CD4-positive, alpha-beta T cell treated with Interferon gamma for 1 hour (primary cell): Measurements from ENCODE around the gene RXRB.
"Not testable (repeated sequence)": the region's sequence is repeated elsewhere in the genome, so short reads cannot be mapped to it uniquely, and the experiment has no call there.

Experiments
- DNase-seq: peaks from one replicate; pipeline ENCODE4 v3.0.0-alpha.2; 2020

RXRB gene

DNA sequence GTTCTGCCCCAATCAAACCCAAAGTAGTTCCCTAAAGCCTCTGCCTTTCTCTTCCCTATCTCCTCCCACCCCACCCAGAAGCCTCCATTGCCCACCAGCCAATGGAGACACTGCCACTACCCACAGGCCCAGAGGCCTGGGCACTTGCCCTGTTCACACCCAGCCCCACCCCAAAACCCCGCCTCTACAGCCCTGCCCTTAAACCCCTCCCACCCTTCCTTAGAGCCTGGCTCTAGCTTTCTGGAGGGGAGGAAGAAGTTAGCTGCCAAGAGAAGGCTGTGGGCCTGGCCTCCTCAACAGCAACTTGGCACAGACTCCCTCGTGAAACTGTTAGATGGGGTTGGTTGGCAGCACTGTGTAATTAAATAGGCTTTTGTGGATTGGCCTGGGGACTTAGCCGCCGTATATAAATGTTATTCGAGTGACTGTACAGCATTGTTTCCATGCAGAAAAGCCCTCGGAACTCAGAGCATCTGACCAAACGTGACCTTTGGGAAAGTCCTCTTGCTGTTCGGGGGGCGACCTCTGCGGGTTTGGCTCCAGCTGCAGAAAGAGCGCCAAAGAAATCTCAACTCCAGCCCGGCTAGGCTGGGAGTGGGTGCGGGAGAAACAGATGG, 39.6 kb downstream of the RXRB start:
- no peak for DNase-seq

DNA sequence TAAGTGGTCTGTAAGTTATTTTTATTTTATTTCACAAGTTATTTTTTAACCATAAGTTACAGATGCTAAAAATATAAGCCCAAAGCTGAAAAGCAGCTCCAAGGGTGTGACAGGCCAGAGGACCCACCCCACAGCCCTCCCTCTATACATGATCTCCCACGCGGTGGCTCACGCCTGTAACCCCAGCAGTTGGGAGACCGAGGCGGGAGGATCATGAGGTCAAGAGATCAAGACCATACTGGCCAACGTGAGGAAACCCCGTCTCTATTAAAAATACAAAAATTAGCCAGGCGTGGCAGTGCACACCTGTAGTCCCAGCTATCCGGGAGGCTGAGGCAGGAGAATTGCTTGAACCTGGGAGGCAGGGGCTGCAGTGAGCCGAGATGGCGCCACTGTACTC, 40.4 kb downstream of the RXRB start:
- no peak for DNase-seq

DNA sequence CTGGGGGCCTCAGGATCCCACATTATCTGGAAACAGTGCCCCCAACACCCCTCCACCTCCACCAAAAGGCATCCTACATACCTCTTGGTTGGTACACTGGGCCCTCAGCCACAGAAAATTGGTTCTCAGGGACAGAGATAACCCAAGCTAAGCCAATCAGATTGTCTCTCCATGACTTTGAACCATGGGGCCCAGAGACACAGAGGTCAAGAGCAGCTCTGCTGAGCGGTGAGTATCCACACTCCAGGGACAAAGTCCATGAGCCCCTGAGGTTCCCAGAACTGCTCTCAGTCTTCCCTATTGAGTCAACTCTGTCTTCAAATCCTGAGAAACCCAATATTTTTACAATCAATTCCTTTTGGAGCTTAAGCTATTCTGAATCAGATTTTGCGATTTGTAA, 43.5 kb downstream of the RXRB start:
- no peak for DNase-seq

GRCh38 chr6:33156561-33156960, 43.9 kb downstream of the RXRB start:
- no peak for DNase-seq

DNA sequence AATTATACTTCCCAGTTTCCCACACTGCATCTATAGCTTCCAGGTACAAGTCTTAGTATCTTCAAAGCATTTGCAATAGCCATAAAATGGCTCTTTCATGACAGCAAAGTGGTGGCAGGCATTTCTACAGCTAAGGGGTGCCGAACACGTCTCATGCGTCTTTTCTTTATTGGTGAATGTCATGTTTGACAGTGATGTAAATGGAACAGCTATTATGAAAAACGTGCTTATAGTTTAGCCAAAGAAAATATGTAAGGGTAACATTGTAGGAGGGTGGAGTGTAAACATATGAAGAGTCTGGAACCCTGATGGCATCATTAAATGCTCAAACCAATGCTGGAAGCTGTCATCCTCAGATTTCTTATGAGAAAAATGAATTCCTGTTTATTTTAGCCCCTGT, 46.1 kb downstream of the RXRB start:
- no peak for DNase-seq

DNA sequence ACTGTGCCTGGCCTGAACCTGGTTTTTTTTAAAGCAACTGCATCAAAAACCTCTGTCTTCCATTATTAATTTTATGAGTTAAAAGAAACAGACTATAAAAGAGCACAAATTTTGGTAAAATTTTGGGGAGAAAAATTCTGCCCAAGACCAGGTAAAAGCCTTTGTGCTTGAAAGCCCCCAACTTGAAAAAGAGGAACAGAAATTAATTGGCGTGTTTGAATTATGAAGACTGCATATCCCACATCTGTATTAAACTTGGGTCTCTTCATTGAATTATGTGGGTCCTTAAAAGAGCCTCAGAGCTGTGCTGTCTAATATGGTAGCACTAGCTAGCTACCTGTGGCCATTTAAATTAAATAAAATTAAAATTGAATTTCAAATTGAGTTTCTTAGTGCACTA, 49.4 kb downstream of the RXRB start:
- no peak for DNase-seq

DNA sequence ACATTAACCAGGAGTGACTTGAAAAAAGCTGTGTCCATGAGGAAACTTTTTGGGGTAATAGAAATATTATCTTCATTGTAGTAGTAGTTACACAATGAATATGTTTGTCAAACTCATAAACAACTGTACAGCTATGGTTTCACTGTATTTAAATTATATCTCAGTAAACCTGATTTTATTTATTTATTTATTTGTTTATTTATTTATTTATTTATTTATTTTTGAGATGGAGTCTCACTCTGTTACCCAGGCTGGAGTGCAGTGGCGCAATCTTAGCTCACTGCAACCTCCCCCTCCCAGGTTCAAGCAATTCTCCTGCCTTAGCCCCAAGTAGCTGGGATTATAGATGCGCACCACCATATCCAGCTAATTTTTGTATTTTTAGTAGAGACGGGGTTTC, 49.9 kb downstream of the RXRB start:
- not testable (repeated sequence) for DNase-seq

GRCh38 chr6:33147807-33148666, 52.4 kb downstream of the RXRB start:
- no peak for DNase-seq

- peak; percentile 23 for DNase-seq
These were observed 56.1 kb downstream of the RXRB start for GRCh38 chr6:33144373-33144772.
